ENCODE data around the gene IL13RA2. TPM values are rescaled to one million over a fixed set of nuclear protein-coding genes. Genes with fewer than 3 reads are reported as not detected.

The IL13RA2 gene
- total and polyA plus RNA-seq, 9 of the 15 experiments (the other 6 are each of a cell fraction or from before 2014, with no cell fraction given), result 0.06 to 0.18 (median 0.15) TPM; not detected in 6

DNA sequence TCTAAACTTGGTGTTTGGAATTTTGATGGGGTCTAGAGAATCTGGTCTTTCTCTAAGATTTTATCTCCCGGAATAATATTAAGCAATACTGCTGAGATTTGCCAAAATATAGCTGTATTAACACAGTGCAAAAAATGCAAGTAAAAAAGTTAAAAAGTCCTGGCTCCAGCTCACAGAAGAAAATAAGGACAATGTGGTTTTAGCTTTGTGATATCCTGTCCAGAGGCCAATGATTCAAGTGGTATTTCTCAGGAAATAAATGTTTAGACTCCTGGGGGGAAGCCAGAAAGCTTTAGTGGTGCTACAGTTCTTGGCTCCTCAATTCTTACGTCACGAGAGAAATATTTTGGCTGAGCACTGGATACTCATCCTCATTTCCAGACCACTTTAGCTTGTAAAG, 40.9 kb upstream of the IL13RA2 start:
- no TSS peak for BruUV-seq (replicated peaks)
- CTCF ChIA-PET (ENCODE audit: low intra/inter-chr PET ratio), result no interaction called here
- ATAC-seq (no peak), DNase-seq (ENCODE audit: extremely low read depth in 1 of 4, low spot score in 3 of 4) (no peak), FAIRE-seq (no peak)
- Histone ChIP-seq H3K4me2 (ENCODE audit: insufficient read depth, low read length) (no peak overlapping the region), H4K20me1 (replicated peaks; ENCODE audit: control insufficient read depth, insufficient read depth, low read length) (no peaks in the 10 kb centered on the region), H3K4me1 (replicated peaks in 1 of 2; ENCODE audit: control insufficient read depth in 2 of 2, insufficient read depth in 2 of 2, low read length in 2 of 2) (no peaks in the 10 kb centered on the region), H3K4me3 (no peak overlapping the region), H3K36me3 (ENCODE audit: control insufficient read depth, insufficient read depth, low read length) (no peaks in the 10 kb centered on the region), H3K27ac (ENCODE audit: extremely low read depth, low read depth, low read length) (no peak overlapping the region), H3K9ac (ENCODE audit: insufficient read depth in 1 of 2, low read depth in 2 of 2, low read length in 2 of 2) (no peak overlapping the region), H2AFZ (ENCODE audit: low read depth, low read length) (no peak overlapping the region), H3K9me1 (ENCODE audit: control insufficient read depth, insufficient read depth, low read length) (no peaks in the 10 kb centered on the region), H3K79me2 (ENCODE audit: control insufficient read depth, insufficient read depth, low read length) (no peaks in the 10 kb centered on the region), H3K27me3 (ENCODE audit: control insufficient read depth in 2 of 2, insufficient read depth in 2 of 2, low read length in 2 of 2) (no peaks in the 10 kb centered on the region), H3K9me3 (replicated peaks; ENCODE audit: control insufficient read depth, insufficient read depth, low read depth, low read length) (no peaks in the 10 kb centered on the region)
- in situ Hi-C loops (cut with MboI), result no loop called here
- intact Hi-C loops (cut with micrococcal nuclease), result no loop called here
- TF ChIP-seq ZKSCAN1 (IDR thresholded peaks at IDR 0.05; ENCODE audit: low read depth, low read length), result no peak
- no peak for TF ChIP-seq NFATC3 (IDR thresholded peaks at IDR 0.05)
- no peak for TF ChIP-seq ZBTB17 (CRISPR knock-in tag; IDR thresholded peaks at IDR 0.05)
- TF ChIP-seq, protein P1, sequence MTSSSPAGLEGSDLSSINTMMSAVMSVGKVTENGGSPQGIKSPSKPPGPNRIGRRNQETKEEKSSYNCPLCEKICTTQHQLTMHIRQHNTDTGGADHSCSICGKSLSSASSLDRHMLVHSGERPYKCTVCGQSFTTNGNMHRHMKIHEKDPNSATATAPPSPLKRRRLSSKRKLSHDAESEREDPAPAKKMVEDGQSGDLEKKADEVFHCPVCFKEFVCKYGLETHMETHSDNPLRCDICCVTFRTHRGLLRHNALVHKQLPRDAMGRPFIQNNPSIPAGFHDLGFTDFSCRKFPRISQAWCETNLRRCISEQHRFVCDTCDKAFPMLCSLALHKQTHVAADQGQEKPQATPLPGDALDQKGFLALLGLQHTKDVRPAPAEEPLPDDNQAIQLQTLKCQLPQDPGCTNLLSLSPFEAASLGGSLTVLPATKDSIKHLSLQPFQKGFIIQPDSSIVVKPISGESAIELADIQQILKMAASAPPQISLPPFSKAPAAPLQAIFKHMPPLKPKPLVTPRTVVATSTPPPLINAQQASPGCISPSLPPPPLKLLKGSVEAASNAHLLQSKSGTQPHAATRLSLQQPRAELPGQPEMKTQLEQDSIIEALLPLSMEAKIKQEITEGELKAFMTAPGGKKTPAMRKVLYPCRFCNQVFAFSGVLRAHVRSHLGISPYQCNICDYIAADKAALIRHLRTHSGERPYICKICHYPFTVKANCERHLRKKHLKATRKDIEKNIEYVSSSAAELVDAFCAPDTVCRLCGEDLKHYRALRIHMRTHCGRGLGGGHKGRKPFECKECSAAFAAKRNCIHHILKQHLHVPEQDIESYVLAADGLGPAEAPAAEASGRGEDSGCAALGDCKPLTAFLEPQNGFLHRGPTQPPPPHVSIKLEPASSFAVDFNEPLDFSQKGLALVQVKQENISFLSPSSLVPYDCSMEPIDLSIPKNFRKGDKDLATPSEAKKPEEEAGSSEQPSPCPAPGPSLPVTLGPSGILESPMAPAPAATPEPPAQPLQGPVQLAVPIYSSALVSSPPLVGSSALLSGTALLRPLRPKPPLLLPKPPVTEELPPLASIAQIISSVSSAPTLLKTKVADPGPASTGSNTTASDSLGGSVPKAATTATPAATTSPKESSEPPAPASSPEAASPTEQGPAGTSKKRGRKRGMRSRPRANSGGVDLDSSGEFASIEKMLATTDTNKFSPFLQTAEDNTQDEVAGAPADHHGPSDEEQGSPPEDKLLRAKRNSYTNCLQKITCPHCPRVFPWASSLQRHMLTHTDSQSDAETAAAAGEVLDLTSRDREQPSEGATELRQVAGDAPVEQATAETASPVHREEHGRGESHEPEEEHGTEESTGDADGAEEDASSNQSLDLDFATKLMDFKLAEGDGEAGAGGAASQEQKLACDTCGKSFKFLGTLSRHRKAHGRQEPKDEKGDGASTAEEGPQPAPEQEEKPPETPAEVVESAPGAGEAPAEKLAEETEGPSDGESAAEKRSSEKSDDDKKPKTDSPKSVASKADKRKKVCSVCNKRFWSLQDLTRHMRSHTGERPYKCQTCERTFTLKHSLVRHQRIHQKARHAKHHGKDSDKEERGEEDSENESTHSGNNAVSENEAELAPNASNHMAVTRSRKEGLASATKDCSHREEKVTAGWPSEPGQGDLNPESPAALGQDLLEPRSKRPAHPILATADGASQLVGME (CRISPR knock-in tag; IDR thresholded peaks at IDR 0.05), result no peak
- no peak for TF ChIP-seq TGIF2 (CRISPR knock-in tag; IDR thresholded peaks at IDR 0.05)
- TF ChIP-seq SRSF7 (optimal IDR thresholded peaks at IDR 0.05; ENCODE audit: low read depth, low read length), result no peak
- no peak for TF ChIP-seq SIN3A (IDR thresholded peaks at IDR 0.05; ENCODE audit: borderline replicate concordance in 2 of 2, control insufficient read depth in 1 of 2, low read depth in 2 of 2, low read length in 2 of 2)
- POLR2A ChIA-PET, result interaction anchor here (0.8 kb wide), 1 partner anchor 28 kb away, joined by 3 read pairs; no protein-coding TSS in a partner anchor
- 0% methylated on average over 3 of the region's 3 CpGs for WGBS (ENCODE audit: insufficient coverage, low coverage, missing lambda C conversion rate)
